NCI-H2227 (cell line): ENCODE measurements around the gene ESPNL.

ENCODE experiments used
- DNase-seq: peaks from one replicate; lab custom pipeline; 2025; ENCODE audit not compliant: unreplicated experiment; lab: John Stamatoyannopoulos, UW

Gene ESPNL

GRCh38 chr2:238140040-238140439, 39.9 kb downstream of the ESPNL start:
- DNase-seq, result no peak

- no peak for DNase-seq
These were observed 40.8 kb downstream of the ESPNL start for GRCh38 chr2:238140721-238141540.

- DNase-seq, result no peak
These were observed 41.6 kb downstream of the ESPNL start for GRCh38 chr2:238141541-238142318.

- no peak for DNase-seq
These were observed 42.5 kb downstream of the ESPNL start for GRCh38 chr2:238142382-238143205.

- no peak for DNase-seq
These were observed 43.3 kb downstream of the ESPNL start for GRCh38 chr2:238143239-238143951.

DNA sequence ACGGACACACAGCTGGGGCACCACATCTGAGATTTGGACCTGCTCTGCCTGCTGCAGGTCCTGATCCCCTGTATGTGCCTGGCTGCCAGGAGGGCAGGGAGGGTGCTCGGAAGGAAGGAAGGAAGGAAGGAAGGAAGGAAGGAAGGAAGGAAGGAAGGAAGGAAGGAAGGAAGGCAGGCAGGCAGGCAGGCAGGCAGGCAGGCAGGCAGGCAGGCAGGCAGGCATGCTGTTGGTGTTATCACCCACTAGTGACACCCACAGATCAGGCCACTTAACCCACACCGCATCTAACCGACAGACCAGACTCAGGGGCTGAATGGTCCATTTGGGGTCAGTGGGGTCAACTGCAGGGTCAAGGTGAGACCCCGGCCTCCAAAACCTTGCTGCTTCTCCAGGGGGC, 44.1 kb downstream of the ESPNL start:
- no peak for DNase-seq

- DNase-seq, result no peak
These were observed 44.9 kb downstream of the ESPNL start for GRCh38 chr2:238145046-238145445.

DNA sequence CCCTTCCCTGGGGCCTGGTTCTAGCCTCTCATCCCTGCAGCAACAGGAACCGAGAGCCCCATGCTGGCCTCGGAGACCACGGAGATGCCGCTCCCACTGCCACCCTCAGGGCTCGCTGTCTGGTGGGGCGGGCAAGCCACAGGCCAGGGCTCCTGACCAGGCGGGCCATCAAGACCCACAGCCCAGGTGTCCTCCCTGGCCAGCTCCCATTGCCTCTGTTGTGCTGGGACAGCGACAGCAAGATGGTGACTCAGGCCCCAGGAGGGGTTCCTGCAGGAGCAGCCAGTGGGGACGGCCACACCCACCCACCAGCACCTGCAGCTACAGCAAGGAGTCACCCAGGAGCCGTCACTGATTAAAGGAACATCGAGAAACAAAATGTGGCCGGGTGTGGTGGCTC, 45.7 kb downstream of the ESPNL start:
- no peak for DNase-seq

DNA sequence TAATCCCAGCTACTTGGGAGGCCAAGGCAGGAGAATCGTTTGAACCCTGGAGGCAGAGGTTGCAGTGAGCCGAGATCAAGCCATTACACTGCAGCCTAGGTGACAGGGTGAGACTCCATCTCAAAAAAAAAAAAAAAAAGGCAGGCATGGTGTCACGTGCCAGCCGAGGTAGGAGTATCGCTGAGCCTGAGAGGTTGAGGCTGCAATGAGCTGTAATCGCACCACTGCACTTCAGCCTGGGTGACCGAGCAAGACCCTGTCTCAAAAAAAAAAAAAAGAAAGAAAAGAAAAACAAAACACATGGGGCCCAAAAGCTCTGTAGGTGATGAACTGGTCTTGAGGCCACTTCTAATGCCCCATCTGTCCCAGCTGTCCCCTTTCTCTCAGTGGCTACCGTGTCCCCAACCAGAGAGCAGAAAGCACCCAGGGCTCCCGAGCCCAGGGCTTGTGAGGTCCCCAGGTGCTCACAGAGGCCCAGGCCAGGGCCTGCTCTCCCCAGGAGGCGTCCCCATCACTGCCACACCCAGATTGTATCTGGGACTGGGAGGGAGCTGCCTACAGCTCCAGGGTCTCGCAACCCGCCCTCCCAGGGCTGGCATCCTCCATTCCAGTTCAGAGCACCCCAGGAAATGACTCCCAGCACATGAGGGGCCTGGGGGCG, 46.9 kb downstream of the ESPNL start:
- no peak for DNase-seq

DNA sequence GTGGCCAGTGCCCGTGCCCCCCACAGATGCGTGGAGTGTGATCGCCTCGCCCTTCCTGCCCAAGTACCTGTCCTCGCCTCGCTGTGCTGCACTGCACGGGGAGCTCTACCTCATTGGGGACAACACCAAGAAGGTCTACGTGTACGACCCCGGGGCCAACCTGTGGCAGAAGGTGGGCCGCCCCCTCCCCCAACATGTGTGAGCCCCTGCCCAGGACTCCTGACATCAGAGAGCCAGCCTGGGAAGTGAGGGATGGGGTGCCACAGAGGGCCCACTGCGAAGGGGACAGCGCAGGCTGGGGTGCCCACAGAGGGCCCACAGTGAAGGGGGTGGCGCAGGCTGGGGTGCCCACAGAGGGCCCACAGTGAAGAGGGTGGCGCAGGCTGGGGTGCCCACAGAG, 48.8 kb downstream of the ESPNL start:
- no peak for DNase-seq

- no peak for DNase-seq
These were observed 49.9 kb downstream of the ESPNL start for GRCh38 chr2:238149841-238150572.

- DNase-seq, result no peak
These were observed 50.5 kb downstream of the ESPNL start for GRCh38 chr2:238150686-238151085.

DNA sequence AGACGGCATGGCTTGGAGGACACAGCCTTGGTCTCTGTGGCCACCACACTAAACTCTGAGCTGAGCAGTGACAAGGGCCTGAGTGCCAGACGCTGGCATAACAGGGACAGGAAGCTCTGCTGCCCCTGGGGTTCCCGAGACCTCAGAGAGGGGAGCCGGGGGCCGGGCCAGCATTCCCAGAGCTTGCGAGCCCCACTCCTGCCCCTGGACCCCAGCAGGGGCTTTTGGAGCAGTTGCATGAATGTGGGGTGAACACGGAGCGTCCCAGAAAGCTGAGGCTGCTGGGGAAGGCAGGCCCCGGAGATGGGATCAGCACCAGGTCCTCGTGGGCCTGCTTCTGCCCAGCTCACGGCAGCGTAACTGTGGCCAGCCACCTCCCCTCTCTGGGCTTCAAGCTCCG, 51.1 kb downstream of the ESPNL start:
- DNase-seq, result no peak

- no peak for DNase-seq
These were observed 51.6 kb downstream of the ESPNL start for GRCh38 chr2:238151628-238152235.

- DNase-seq, result no peak
These were observed 52.9 kb downstream of the ESPNL start for GRCh38 chr2:238152771-238153688.

GRCh38 chr2:238154570-238154969, 54.4 kb downstream of the ESPNL start:
- DNase-seq, result no peak

GRCh38 chr2:238155051-238155760, 55.1 kb downstream of the ESPNL start:
- no peak for DNase-seq
